IMR-90 (cell line): Measurements from ENCODE around the gene TLNRD1. TPM values are rescaled to one million over a fixed set of nuclear protein-coding genes. Genes with fewer than 3 reads are reported as not detected.

Source experiments
- ATAC-seq: fragments of 200-7000 bp; cut with Tn5 transposase; 2 replicates; pipeline ENCODE4 v1.9.1; 2020; ENCODE audit warnings: low read depth, mild to moderate bottlenecking, moderate library complexity
- BruUV-seq: library from RNA; stranded (reverse); fragments of 400-500 nt; replicated peaks from 2 replicates; lab custom pipeline; 2021; lab: Mats Ljungman, UMichigan
- CTCF ChIA-PET: fragments of 300-600 bp; formaldehyde crosslinking; extraction: SDS; loops from one replicate; lab custom pipeline; 2021; ENCODE audit warnings: antibody characterized with exemption; lab: Yijun Ruan, JAX
- POLR2A ChIA-PET: fragments of 300-600 bp; sonication (Branson Sonifier 250); formaldehyde crosslinking; loops from one replicate; lab custom pipeline; 2022; ENCODE audit warnings: antibody characterized with exemption; ENCODE audit not compliant: unreplicated experiment; lab: Charles Lee
- DNase-seq: peaks from one replicate; pipeline ENCODE4 v3.0.0; 2013
- H2AFZ ChIP-seq: replicated peaks from 2 replicates; pipeline ENCODE3; 2013; ENCODE audit warnings: low read length, mild to moderate bottlenecking; ENCODE audit not compliant: poor library complexity
- H2AK5ac ChIP-seq: 2 replicates; pipeline ENCODE4 v1.6.1; 2013; ENCODE audit warnings: low read depth, low read length, inconsistent platforms
- H2AK9ac ChIP-seq: replicated peaks from 2 replicates; pipeline ENCODE3; 2013; ENCODE audit warnings: mild to moderate bottlenecking, low read depth, low read length, moderate library complexity; ENCODE audit not compliant: poor library complexity
- H2BK120ac ChIP-seq: 2 replicates; pipeline ENCODE4 v1.6.1; 2013; ENCODE audit warnings: low read depth, low read length, inconsistent platforms
- H2BK15ac ChIP-seq: 3 replicates; pipeline ENCODE4 v1.6.1; 2013; ENCODE audit warnings: low read depth, low read length, inconsistent platforms
- H2BK20ac ChIP-seq: 2 replicates; pipeline ENCODE4 v1.6.1; 2013; ENCODE audit warnings: low read depth, mild to moderate bottlenecking, inconsistent platforms, low read length, moderate library complexity
- H2BK5ac ChIP-seq: 2 replicates; pipeline ENCODE4 v1.6.1; 2013; ENCODE audit warnings: mild to moderate bottlenecking, low read depth, low read length, inconsistent platforms; ENCODE audit not compliant: poor library complexity, severe bottlenecking
- H3K14ac ChIP-seq: replicated peaks from 2 replicates; pipeline ENCODE4 v1.6.1; 2013; ENCODE audit warnings: low read depth, low read length, inconsistent platforms
- H3K18ac ChIP-seq: 2 replicates; pipeline ENCODE4 v1.6.1; 2013; ENCODE audit warnings: low read depth, low read length, control low read depth
- H3K23ac ChIP-seq: 2 replicates; pipeline ENCODE4 v1.6.1; 2013; ENCODE audit warnings: low read depth, low read length, inconsistent platforms
- H3K27ac ChIP-seq: 2 replicates; pipeline ENCODE4 v1.5.1; 2013; ENCODE audit warnings: mild to moderate bottlenecking, control low read depth, low read length; ENCODE audit not compliant: insufficient read depth
- H3K27me3 ChIP-seq: 2 replicates; pipeline ENCODE4 v1.6.1; 2013; ENCODE audit warnings: low read length; ENCODE audit not compliant: control insufficient read depth, insufficient read depth
- H3K36me3 ChIP-seq: 2 replicates; pipeline ENCODE4 v1.6.1; 2013; ENCODE audit warnings: low read length, mixed read lengths; ENCODE audit not compliant: control insufficient read depth, insufficient read depth
- H3K4ac ChIP-seq: 2 replicates; pipeline ENCODE4 v1.6.1; 2013; ENCODE audit warnings: low read depth, low read length, inconsistent platforms
- H3K4me1 ChIP-seq: 2 replicates; pipeline ENCODE4 v1.6.1; 2013; ENCODE audit warnings: low read length, mixed read lengths; ENCODE audit not compliant: control insufficient read depth, insufficient read depth
- H3K4me2 ChIP-seq: 2 replicates; pipeline ENCODE4 v1.6.1; 2013; ENCODE audit warnings: low read depth, mild to moderate bottlenecking, control low read depth, low read length, moderate library complexity
- H3K4me3 ChIP-seq: 2 replicates; pipeline ENCODE4 v1.5.1; 2013; ENCODE audit warnings: low read depth, mild to moderate bottlenecking, control low read depth, low read length, moderate library complexity; ENCODE audit not compliant: insufficient read depth
- H3K56ac ChIP-seq: 2 replicates; pipeline ENCODE4 v1.6.1; 2013; ENCODE audit warnings: low read length, inconsistent platforms; ENCODE audit not compliant: insufficient read depth; ENCODE audit errors: extremely low read depth
- H3K79me1 ChIP-seq, 2 experiments: 2 replicates each; pipeline ENCODE4 v1.6.1; 2013; ENCODE audit warnings: low read length in 2 of 2, inconsistent platforms in 1 of 2, low read depth in 1 of 2
- H3K9ac ChIP-seq: 2 replicates; pipeline ENCODE4 v1.6.1; 2013; ENCODE audit warnings: low read depth, low read length, control low read depth
- H3K9me1 ChIP-seq: 2 replicates; pipeline ENCODE4 v1.6.1; 2013; ENCODE audit warnings: low read length, inconsistent platforms; ENCODE audit not compliant: insufficient read depth
- H3K9me3 ChIP-seq: 2 replicates; pipeline ENCODE4 v1.6.1; 2013; ENCODE audit warnings: low read length; ENCODE audit not compliant: control insufficient read depth, insufficient read depth
- H4K20me1 ChIP-seq: 2 replicates; pipeline ENCODE4 v1.6.1; 2013; ENCODE audit warnings: low read length, inconsistent platforms; ENCODE audit not compliant: insufficient read depth
- H4K5ac ChIP-seq: 2 replicates; pipeline ENCODE4 v1.6.1; 2013; ENCODE audit warnings: mild to moderate bottlenecking, low read depth, low read length, control low read depth
- H4K8ac ChIP-seq, 2 experiments: 2 replicates each; pipeline ENCODE4 v1.6.1; 2013; ENCODE audit warnings: low read depth in 2 of 2, low read length in 2 of 2, control low read depth in 1 of 2, inconsistent platforms in 1 of 2
- H4K91ac ChIP-seq: 2 replicates; pipeline ENCODE4 v1.6.1; 2013; ENCODE audit warnings: low read depth, low read length, inconsistent platforms; ENCODE audit not compliant: insufficient read depth
- BHLHE40 ChIP-seq: fragments of 150-350 bp; IDR thresholded peaks from 2 replicates; pipeline ENCODE4 v1.6.1; 2016; ENCODE audit warnings: mild to moderate bottlenecking, low read depth, low read length
- CHD1 ChIP-seq: IDR thresholded peaks from 2 replicates; pipeline ENCODE4 v1.6.1; 2012; ENCODE audit warnings: low read depth, low read length, improper control_type of control experiment
- MAFK ChIP-seq: IDR thresholded peaks from 2 replicates; pipeline ENCODE4 v1.6.1; 2012; ENCODE audit warnings: low read depth, low read length, improper control_type of control experiment
- MXI1 ChIP-seq: IDR thresholded peaks from 2 replicates; pipeline ENCODE4 v1.6.1; 2012; ENCODE audit warnings: low read depth, mild to moderate bottlenecking, low read length, moderate library complexity, borderline replicate concordance
- POLR2A ChIP-seq: IDR thresholded peaks from 2 replicates; pipeline ENCODE4 v1.6.1; 2012; ENCODE audit warnings: mild to moderate bottlenecking, low read depth, low read length
- RCOR1 ChIP-seq: IDR thresholded peaks from 2 replicates; pipeline ENCODE4 v1.6.1; 2012; ENCODE audit warnings: mild to moderate bottlenecking, low read length, improper control_type of control experiment; ENCODE audit not compliant: insufficient replicate concordance
- RFX5 ChIP-seq: IDR thresholded peaks from 2 replicates; pipeline ENCODE4 v1.8.0; 2012; ENCODE audit warnings: low read depth, mild to moderate bottlenecking, low read length, moderate library complexity
- SMC3 ChIP-seq: fragments of 150-350 bp; IDR thresholded peaks from 2 replicates; pipeline ENCODE4 v1.6.1; 2016; ENCODE audit warnings: low read depth, mild to moderate bottlenecking, antibody characterized with exemption, low read length, moderate library complexity
- WGBS, 2 experiments: methylation state at CpG; one replicate each; pipeline versions ENCODE4 v1.1.5 to v1.1.7; 2013; ENCODE audit warnings: missing lambda C conversion rate in 2 of 2; ENCODE audit not compliant: insufficient read length in 1 of 2; ENCODE audit errors: extremely low coverage in 2 of 2; 5-methylcytosine and 5-hydroxymethylcytosine counted together
- dilution Hi-C: fragments of 300-500 bp; cut with HindIII; formaldehyde crosslinking; loops from one replicate; pipeline ENCODE4 v1.14.3; 2018; ENCODE audit warnings: low sequenced_read_pairs; ENCODE audit not compliant: unreplicated experiment
- in situ Hi-C: fragments of 300-500 bp; cut with MboI; formaldehyde crosslinking; loops from 3 replicates; pipeline ENCODE4 v1.14.3; 2019; ENCODE audit warnings: low sequenced_read_pairs, inconsistent platforms, mixed read lengths
- intact Hi-C: fragments of 100-400 bp; cut with micrococcal nuclease; formaldehyde crosslinking; loops from 2 replicates; pipeline ENCODE4 v1.10.0; 2022
- polyA plus RNA-seq, 3 experiments: library from polyadenylated mRNA; depleted of rRNA; stranded (reverse); fragments of >200 nt; gene quantifications; 2 replicates each; pipeline ENCODE4 v1.2.3, GENCODE V29; 2012; ENCODE audit warnings: low replicate concordance in 1 of 3
- total RNA-seq: library from RNA; depleted of rRNA; stranded (reverse); fragments of >200 nt; gene quantifications from 2 replicates; pipeline ENCODE4 v1.2.3, GENCODE V29; 2012
- TF ChIP-seq, protein P1 (sequence below): fragments of 150-350 bp; IDR thresholded peaks from 2 replicates; pipeline ENCODE4 v1.6.1; 2016; ENCODE audit warnings: low read depth, mild to moderate bottlenecking, low read length, moderate library complexity, borderline replicate concordance
- TF ChIP-seq, protein P2 (sequence below): fragments of 150-350 bp; IDR thresholded peaks from 2 replicates; pipeline ENCODE4 v1.6.1; 2017; ENCODE audit warnings: mild to moderate bottlenecking, antibody characterized with exemption, low read length, low read depth

The TLNRD1 gene
- total and polyA plus RNA-seq, 2 of the 4 experiments (the other 2 are of a cell fraction), result 2.2 to 6.8 TPM

GRCh38 chr15:80974914-80975313, 25.8 kb upstream of the TLNRD1 start:
- Histone ChIP-seq H2BK120ac (no peak overlapping the region), H4K5ac (no peak overlapping the region), H2BK20ac (no peak overlapping the region), H3K9me1 (peaks cover 8% of the 10 kb centered on the region), H3K23ac (no peak overlapping the region), H3K9me3 (no peaks in the 10 kb centered on the region), H3K27me3 (no peaks in the 10 kb centered on the region), H2BK15ac (no peak overlapping the region), H3K4me2 (no peak overlapping the region), H3K14ac (no peak overlapping the region), H2AK9ac (no peak overlapping the region), H4K8ac (no peak overlapping the region), H3K4me1 (peaks cover 5% of the 10 kb centered on the region), H2AFZ (no peak overlapping the region), H3K79me1 (peaks cover 23 to 39% of the 10 kb centered on the region in 2 experiments), H2BK5ac (no peak overlapping the region), H3K36me3 (peaks cover 7% of the 10 kb centered on the region), H3K4ac (no peak overlapping the region), H4K91ac (no peak overlapping the region), H3K4me3 (no peak overlapping the region), H3K9ac (no peak overlapping the region), H2AK5ac (no peak overlapping the region), H3K56ac (no peak overlapping the region), H3K18ac (no peak overlapping the region), H4K20me1 (peaks cover 15% of the 10 kb centered on the region), H3K27ac (no peak overlapping the region)
- intact Hi-C loops (loop anchor here (5.0 kb wide), 3 partner anchors 93 to 408 kb away; partner anchors contain the start of gene ABHD17C), in situ Hi-C loops (loop anchor here (5.0 kb wide), 2 partner anchors 198 to 408 kb away; partner anchors contain the start of gene CEMIP), dilution Hi-C loops (no loop called here)
- CTCF ChIA-PET, result interaction anchor here (0.6 kb wide), 1 partner anchor 220 kb away, joined by 3 read pairs; no protein-coding TSS in a partner anchor
- WGBS, 2 experiments, result no CpG with 5 or more reads among the region's 4 CpGs
- no peak for ATAC-seq
- DNase-seq, result no peak
- POLR2A ChIA-PET, result no interaction called here
- TF ChIP-seq, protein P1, sequence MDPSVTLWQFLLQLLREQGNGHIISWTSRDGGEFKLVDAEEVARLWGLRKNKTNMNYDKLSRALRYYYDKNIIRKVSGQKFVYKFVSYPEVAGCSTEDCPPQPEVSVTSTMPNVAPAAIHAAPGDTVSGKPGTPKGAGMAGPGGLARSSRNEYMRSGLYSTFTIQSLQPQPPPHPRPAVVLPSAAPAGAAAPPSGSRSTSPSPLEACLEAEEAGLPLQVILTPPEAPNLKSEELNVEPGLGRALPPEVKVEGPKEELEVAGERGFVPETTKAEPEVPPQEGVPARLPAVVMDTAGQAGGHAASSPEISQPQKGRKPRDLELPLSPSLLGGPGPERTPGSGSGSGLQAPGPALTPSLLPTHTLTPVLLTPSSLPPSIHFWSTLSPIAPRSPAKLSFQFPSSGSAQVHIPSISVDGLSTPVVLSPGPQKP, result no peak
- TF ChIP-seq, protein P2, sequence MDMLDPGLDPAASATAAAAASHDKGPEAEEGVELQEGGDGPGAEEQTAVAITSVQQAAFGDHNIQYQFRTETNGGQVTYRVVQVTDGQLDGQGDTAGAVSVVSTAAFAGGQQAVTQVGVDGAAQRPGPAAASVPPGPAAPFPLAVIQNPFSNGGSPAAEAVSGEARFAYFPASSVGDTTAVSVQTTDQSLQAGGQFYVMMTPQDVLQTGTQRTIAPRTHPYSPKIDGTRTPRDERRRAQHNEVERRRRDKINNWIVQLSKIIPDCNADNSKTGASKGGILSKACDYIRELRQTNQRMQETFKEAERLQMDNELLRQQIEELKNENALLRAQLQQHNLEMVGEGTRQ, result no peak
- TF ChIP-seq MAFK (no peak), CHD1 (no peak), RCOR1 (no peak), SMC3 (no peak), BHLHE40 (no peak), POLR2A (no peak), RFX5 (no peak), MXI1 (no peak)
- BruUV-seq, result no TSS peak
